ENCODE data around the gene LAPTM5.

- no peak for TF ChIP-seq CTCF (conservative IDR thresholded peaks at IDR 0.05 in 1 of 2, IDR thresholded peaks at IDR 0.05 in 1 of 2; ENCODE audit: extremely low read depth in 1 of 2, insufficient read depth in 1 of 2, low read depth in 1 of 2, low read length in 2 of 2)
- TF ChIP-seq EZH2 (IDR thresholded peaks at IDR 0.05; ENCODE audit: borderline replicate concordance, low read length), result no peak
Observed at GRCh38 chr1:30793209-30793608, 35.6 kb upstream of the LAPTM5 start.
